Measurements from ENCODE around the gene RIC8A. TPM values are rescaled to one million over a fixed set of nuclear protein-coding genes. Genes with fewer than 3 reads are reported as not detected.
"Not testable (repeated sequence)": the region's sequence is repeated elsewhere in the genome, so short reads cannot be mapped to it uniquely, and the experiment has no call there.

Gene RIC8A
- total and polyA plus RNA-seq, 5 experiments from 2014 or later: 68.6 to 93.4 (median 92.7) TPM

GRCh38 chr11:213111-213510 lies 5.6 kb downstream of the RIC8A start:
- POLR2A ChIA-PET: interaction anchor here (2.2 kb wide), 1 partner anchor 22 kb away, joined by 4 read pairs; no protein-coding TSS in a partner anchor
- Mint-ChIP-seq H3K27me3 (no peaks in the 10 kb centered on the region), H3K36me3 (peaks cover 0 to 49% (median 0%) of the 10 kb centered on the region in 3 donors), H3K4me3 (no peak overlapping the region), H3K9me3 (no peaks in the 10 kb centered on the region), H3K27ac (peak overlapping the region in 4 of 10 donors; percentile 14 to 70 (median 63)), H3K4me1 (peaks cover 5 to 23% (median 19%) of the 10 kb centered on the region in 4 donors)
- DNase-seq (no peak), ATAC-seq (no peak)

- DNase-seq (no peak), ATAC-seq (no peak)
- Mint-ChIP-seq H3K4me3 (no peak overlapping the region), H3K27me3 (no peaks in the 10 kb centered on the region), H3K27ac (peak overlapping the region in 2 of 10 donors; percentile 40 to 57), H3K9me3 (no peaks in the 10 kb centered on the region), H3K36me3 (peaks cover 0 to 51% (median 0%) of the 10 kb centered on the region in 3 donors), H3K4me1 (peaks cover 4 to 21% (median 13%) of the 10 kb centered on the region in 4 donors)
- POLR2A ChIA-PET: no interaction called here
These were observed 6.6 kb downstream of the RIC8A start for GRCh38 chr11:214083-214482.

GRCh38 chr11:215581-216037 lies 8.1 kb downstream of the RIC8A start:
- Mint-ChIP-seq H3K4me1 (peaks cover 0 to 12% (median 7%) of the 10 kb centered on the region in 4 donors), H3K27me3 (no peaks in the 10 kb centered on the region)

GRCh38 chr11:216081-216974 lies 8.8 kb downstream of the RIC8A start:
- no peaks in the 10 kb centered on the region for H3K27me3 Mint-ChIP-seq
- DNase-seq (no peak), ATAC-seq (no peak)
- POLR2A ChIA-PET: interaction anchor here (0.5 to 1.9 kb wide), 3 partner anchors 9 to 533 kb away, joined by 3 to 8 read pairs (median 3); partner anchors contain the start of genes BET1L and RIC8A
- no peaks in the 10 kb centered on the region for H3K9me3 Mint-ChIP-seq
- peaks cover 0 to 9% (median 3%) of the 10 kb centered on the region in 4 donors for H3K4me1 Mint-ChIP-seq
- no peak overlapping the region for H3K4me3 Mint-ChIP-seq
- H3K36me3 Mint-ChIP-seq: peaks cover 0 to 48% (median 0%) of the 10 kb centered on the region in 3 donors
- H3K27ac Mint-ChIP-seq: peak overlapping the region in 7 of 10 donors; percentile 18 to 84 (median 47)

More at GRCh38 chr11:215581-216037, 8.1 kb downstream of the RIC8A start:
- H3K27ac Mint-ChIP-seq: peak overlapping the region in 7 of 10 donors; percentile 8 to 84 (median 40)
- no peak for DNase-seq
- ATAC-seq: peak in 1 of 2 donors; percentile 33
- H3K4me3 Mint-ChIP-seq: no peak overlapping the region
- no peaks in the 10 kb centered on the region for H3K9me3 Mint-ChIP-seq
- POLR2A ChIA-PET: interaction anchor here (0.5 to 1.9 kb wide), 3 partner anchors 9 to 19 kb away, joined by 3 to 8 read pairs (median 4); partner anchors contain the start of genes BET1L and RIC8A
- peaks cover 0 to 51% (median 0%) of the 10 kb centered on the region in 3 donors for H3K36me3 Mint-ChIP-seq

GRCh38 chr11:217704-218103 lies 10.2 kb downstream of the RIC8A start:
- Mint-ChIP-seq H3K9me3 (no peaks in the 10 kb centered on the region), H3K36me3 (peaks cover 0 to 41% (median 0%) of the 10 kb centered on the region in 3 donors), H3K27ac (peak overlapping the region in 5 of 10 donors; percentile 35 to 65 (median 57)), H3K4me3 (no peak overlapping the region), H3K27me3 (no peaks in the 10 kb centered on the region), H3K4me1 (peaks cover 0 to 10% (median 5%) of the 10 kb centered on the region in 4 donors)
- ATAC-seq: no peak
- no peak for DNase-seq
- POLR2A ChIA-PET: no interaction called here

GRCh38 chr11:218815-219593 lies 11.5 kb downstream of the RIC8A start:
- Mint-ChIP-seq H3K4me1 (peaks cover 0 to 10% (median 3%) of the 10 kb centered on the region in 4 donors), H3K27ac (peak overlapping the region in 3 of 10 donors; percentile 40 to 83 (median 45)), H3K4me3 (no peak overlapping the region), H3K9me3 (no peaks in the 10 kb centered on the region), H3K36me3 (peaks cover 0 to 39% (median 0%) of the 10 kb centered on the region in 3 donors), H3K27me3 (no peaks in the 10 kb centered on the region)
- DNase-seq (no peak), ATAC-seq (no peak)
- POLR2A ChIA-PET: no interaction called here

GRCh38 chr11:220641-221215 lies 13.2 kb downstream of the RIC8A start:
- ATAC-seq, H3K4me3 Mint-ChIP-seq, POLR2A ChIA-PET, H3K27me3 Mint-ChIP-seq, H3K27ac Mint-ChIP-seq, H3K9me3 Mint-ChIP-seq, DNase-seq: not testable (repeated sequence)
- peaks cover 0 to 10% (median 4%) of the 10 kb centered on the region in 4 donors for H3K4me1 Mint-ChIP-seq
- peaks cover 0 to 27% (median 0%) of the 10 kb centered on the region in 3 donors for H3K36me3 Mint-ChIP-seq

- DNase-seq: no peak
- H3K36me3 Mint-ChIP-seq: peaks cover 0 to 25% (median 0%) of the 10 kb centered on the region in 3 donors
- POLR2A ChIA-PET: interaction anchor here (0.6 kb wide), 1 partner anchor 82 kb away, joined by 4 read pairs; no protein-coding TSS in a partner anchor
- H3K4me3 Mint-ChIP-seq: no peak overlapping the region
- no peaks in the 10 kb centered on the region for H3K9me3 Mint-ChIP-seq
- no peaks in the 10 kb centered on the region for H3K27me3 Mint-ChIP-seq
- no peak overlapping the region for H3K27ac Mint-ChIP-seq
- H3K4me1 Mint-ChIP-seq: peaks cover 4 to 10% (median 6%) of the 10 kb centered on the region in 4 donors
- no peak for ATAC-seq
These were observed 14.0 kb downstream of the RIC8A start for GRCh38 chr11:221539-221938.

GRCh38 chr11:221998-222789 lies 14.7 kb downstream of the RIC8A start:
- POLR2A ChIA-PET: interaction anchor here (0.6 kb wide), 1 partner anchor 81 kb away, joined by 4 read pairs; no protein-coding TSS in a partner anchor
- H3K36me3 Mint-ChIP-seq: peaks cover 0 to 28% (median 0%) of the 10 kb centered on the region in 3 donors

GRCh38 chr11:223026-223789 lies 15.7 kb downstream of the RIC8A start:
- ATAC-seq (no peak), DNase-seq (no peak)
- Mint-ChIP-seq H3K27ac (peak overlapping the region in 3 of 10 donors; percentile 30 to 74 (median 44)), H3K9me3 (no peaks in the 10 kb centered on the region), H3K4me3 (peak overlapping the region in 1 of 10 donors; percentile 34), H3K4me1 (peaks cover 4 to 16% (median 9%) of the 10 kb centered on the region in 4 donors), H3K36me3 (peaks cover 0 to 33% (median 0%) of the 10 kb centered on the region in 3 donors), H3K27me3 (no peaks in the 10 kb centered on the region)
- POLR2A ChIA-PET: no interaction called here

More at GRCh38 chr11:221998-222789, 14.7 kb downstream of the RIC8A start:
- no peak for ATAC-seq
- Mint-ChIP-seq H3K27me3 (no peaks in the 10 kb centered on the region), H3K4me1 (peaks cover 4 to 10% (median 6%) of the 10 kb centered on the region in 4 donors), H3K9me3 (no peaks in the 10 kb centered on the region), H3K27ac (peak overlapping the region in 3 of 10 donors; percentile 66 to 74 (median 68)), H3K4me3 (no peak overlapping the region)
- DNase-seq: no peak

GRCh38 chr11:223884-224283 lies 16.4 kb downstream of the RIC8A start:
- H3K9me3 Mint-ChIP-seq: no peaks in the 10 kb centered on the region
- H3K27me3 Mint-ChIP-seq: no peaks in the 10 kb centered on the region
- H3K36me3 Mint-ChIP-seq: peaks cover 0 to 39% (median 0%) of the 10 kb centered on the region in 3 donors
- POLR2A ChIA-PET: interaction anchor here (1.5 kb wide), 1 partner anchor 17 kb away, joined by 3 read pairs; the partner anchor contains the start of genes BET1L and RIC8A
- H3K4me3 Mint-ChIP-seq: no peak overlapping the region
- H3K4me1 Mint-ChIP-seq: peaks cover 4 to 16% (median 12%) of the 10 kb centered on the region in 4 donors
- no peak overlapping the region for H3K27ac Mint-ChIP-seq
- no peak for ATAC-seq
- DNase-seq: no peak

Data from naive thymus-derived CD8-positive, alpha-beta T cell (primary cell).